Measurements from ENCODE around the gene BMP10. TPM values are rescaled to one million over a fixed set of nuclear protein-coding genes. Genes with fewer than 3 reads are reported as not detected.

BMP10 gene
- total RNA-seq, 2 experiments from 2014 or later = not detected

Other genes with a start within 250 kb of the BMP10 start
- not detected for gene PROKR1, start 227.8 kb downstream of the BMP10 start, total RNA-seq
- 10 to 100 TPM; 68.2 to 68.7 TPM for gene ARHGAP25, start 136.6 kb downstream of the BMP10 start, total RNA-seq
- gene GKN2, start 81.5 kb upstream of the BMP10 start, total RNA-seq = not detected
- gene GKN1, start 103.2 kb upstream of the BMP10 start, total RNA-seq = not detected
- under 1 TPM in 1 of 2 experiments, not detected in 1; 0.05 TPM for gene ANTXR1, start 141.8 kb upstream of the BMP10 start, total RNA-seq

All from activated CD8-positive, alpha-beta T cell treated with anti-CD3 and anti-CD28 coated beads, Interleukin-2, amount 10 ng/mL, durations not matched to agents 7 days and 5 days (primary cell).